Measurements from ENCODE around the gene ABHD14A. TPM values are rescaled to one million over a fixed set of nuclear protein-coding genes. Genes with fewer than 3 reads are reported as not detected.

The ABHD14A gene
- total RNA-seq, 1 experiment from 2014 or later: 3.8 TPM

- ATAC-seq: no peak
- H3K27me3 Mint-ChIP-seq (ENCODE audit: low read depth): peaks cover 13% of the 10 kb centered on the region
- H3K27ac Mint-ChIP-seq: no peak overlapping the region
- TF ChIP-seq ZNF219 (CRISPR knock-in tag; IDR thresholded peaks at IDR 0.05; ENCODE audit: borderline replicate concordance) (no peak), RORB (CRISPR knock-in tag; IDR thresholded peaks at IDR 0.05) (no peak), ZNF263 (CRISPR knock-in tag; IDR thresholded peaks at IDR 0.05; ENCODE audit: low read depth) (no peak), USF1 (CRISPR knock-in tag; IDR thresholded peaks at IDR 0.05) (no peak)
- H3K9me3 Mint-ChIP-seq: no peaks in the 10 kb centered on the region
- H3K4me1 Mint-ChIP-seq: peaks cover 15% of the 10 kb centered on the region
- ChIA-PET CTCF (interaction anchor here (0.5 to 1.4 kb wide), 4 partner anchors 8 to 274 kb away, joined by 3 to 4 read pairs (median 3); partner anchors contain the start of genes ABHD14B and ACY1), POLR2A (no interaction called here)
- H3K4me3 Mint-ChIP-seq: no peak overlapping the region
- peaks cover 4% of the 10 kb centered on the region for H3K36me3 Mint-ChIP-seq
- peak; percentile 7 for DNase-seq (ENCODE audit: low spot score)
Observed at GRCh38 chr3:51945031-51945840, 29.6 kb upstream of the ABHD14A start.

- H3K4me3 Mint-ChIP-seq: no peak overlapping the region
- no peak overlapping the region for H3K27ac Mint-ChIP-seq
- CTCF ChIA-PET: interaction anchor here (0.5 to 1.4 kb wide), 5 partner anchors 8 to 273 kb away, joined by 3 to 4 read pairs (median 3); partner anchors contain the start of genes ABHD14B and ACY1
- H3K36me3 Mint-ChIP-seq: no peaks in the 10 kb centered on the region
- H3K9me3 Mint-ChIP-seq: no peaks in the 10 kb centered on the region
- DNase-seq (ENCODE audit: low spot score): no peak
- POLR2A ChIA-PET: no interaction called here
- TF ChIP-seq CTCF (IDR thresholded peaks at IDR 0.05) (no peak), ZNF263 (CRISPR knock-in tag; IDR thresholded peaks at IDR 0.05; ENCODE audit: low read depth) (no peak), CDX4 (CRISPR knock-in tag; IDR thresholded peaks at IDR 0.05; ENCODE audit: borderline replicate concordance) (no peak), ZNF423 (CRISPR knock-in tag; IDR thresholded peaks at IDR 0.05) (no peak), MYBL2 (CRISPR knock-in tag; IDR thresholded peaks at IDR 0.05) (no peak), ZSCAN18 (CRISPR knock-in tag; IDR thresholded peaks at IDR 0.05) (no peak), SMAD4 (CRISPR knock-in tag; IDR thresholded peaks at IDR 0.05) (no peak), NR1H2 (CRISPR knock-in tag; IDR thresholded peaks at IDR 0.05) (no peak), ZNF532 (CRISPR knock-in tag; IDR thresholded peaks at IDR 0.05; ENCODE audit: borderline replicate concordance) (no peak), USF1 (CRISPR knock-in tag; IDR thresholded peaks at IDR 0.05) (no peak), FOXP1 (CRISPR knock-in tag; IDR thresholded peaks at IDR 0.05; ENCODE audit: borderline replicate concordance) (no peak), NR2C2 (CRISPR knock-in tag; IDR thresholded peaks at IDR 0.05) (no peak), CBFB (CRISPR knock-in tag; IDR thresholded peaks at IDR 0.05; ENCODE audit: low read depth) (no peak), ZNF281 (CRISPR knock-in tag; IDR thresholded peaks at IDR 0.05) (no peak)
- H3K27me3 Mint-ChIP-seq (ENCODE audit: low read depth): peaks cover 22% of the 10 kb centered on the region
- ATAC-seq: no peak
- peaks cover 7% of the 10 kb centered on the region for H3K4me1 Mint-ChIP-seq
Observed at GRCh38 chr3:51945926-51946705, 28.7 kb upstream of the ABHD14A start.
